Gastrocnemius medialis (tissue), 4 donors: ENCODE results near the gene TRIM67. TPM values are rescaled to one million over a fixed set of nuclear protein-coding genes. Genes with fewer than 3 reads are reported as not detected.

Experiments
- ATAC-seq, 2 donors: fragments of 150-250 bp; one replicate each; pipeline ENCODE4 v1.9.1; 2016
- DNase-seq, 2 donors: peaks; one replicate each; pipeline ENCODE4 v3.0.0-alpha.2; 2019
- H3K27ac ChIP-seq, 4 donors: fragments of 200-600 bp; sonication (generic); 1 replicate in 1 of 4; 2 replicates in 3 of 4; pipeline ENCODE4 v1.5.1; 2016 to 2018; ENCODE audit warnings: mild to moderate bottlenecking in 2 of 4, moderate library complexity in 1 of 4
- H3K27me3 ChIP-seq, 3 donors: fragments of 200-600 bp; sonication (generic) in 2 of 3; 1 replicate in 1 of 3; 2 replicates in 2 of 3; pipeline versions ENCODE4 v1.5.1 to v1.6.0; 2016 to 2019; ENCODE audit warnings: mild to moderate bottlenecking in 1 of 3, moderate library complexity in 1 of 3
- H3K36me3 ChIP-seq, 2 donors: fragments of 200-600 bp; sonication (generic) in 1 of 2; one replicate each; pipeline ENCODE4 v1.5.1; 2017 to 2018
- H3K4me1 ChIP-seq, 2 donors: fragments of 200-600 bp; sonication (generic) in 1 of 2; one replicate each; pipeline ENCODE4 v1.5.1; 2016 to 2017; ENCODE audit warnings: mild to moderate bottlenecking in 2 of 2
- H3K4me3 ChIP-seq, 4 donors: fragments of 200-600 bp; sonication (generic) in 3 of 4; 1 replicate in 1 of 4; 2 replicates in 3 of 4; pipeline ENCODE4 v1.5.1; 2016 to 2019; ENCODE audit warnings: mild to moderate bottlenecking in 2 of 4
- H3K9me3 ChIP-seq, 3 donors: fragments of 200-600 bp; sonication (generic) in 2 of 3; 1 replicate in 1 of 3; 2 replicates in 2 of 3; pipeline ENCODE4 v1.5.1; 2016 to 2019
- CTCF ChIP-seq, 5 experiments: fragments of 450-650 bp in 3 of 5; fragments of 200-600 bp in 2 of 5; sonication (generic) in 2 of 5; IDR thresholded peaks in 4 of 5; conservative IDR thresholded peaks in 1 of 5; 1 replicate in 4 of 5; 2 replicates in 1 of 5; pipeline ENCODE4 v1.5.1; 2016 to 2019; ENCODE audit warnings: antibody characterized with exemption in 5 of 5, mild to moderate bottlenecking in 3 of 5, moderate library complexity in 3 of 5
- POLR2A ChIP-seq, 2 donors: fragments of 450-650 bp; IDR thresholded peaks; one replicate each; pipeline ENCODE4 v1.6.1; 2017; ENCODE audit warnings: antibody characterized with exemption in 2 of 2, mild to moderate bottlenecking in 2 of 2, moderate library complexity in 2 of 2
- in situ Hi-C, 4 donors: fragments of 200-750 bp; cut with MboI; loops; one replicate each; pipeline versions ENCODE4 v1.15.0 to v1.8.0; 2017; ENCODE audit warnings: low sequenced_read_pairs in 4 of 4
- intact Hi-C: fragments of 100-400 bp; cut with DNase I; formaldehyde crosslinking; loops from one replicate; pipeline ENCODE4 v1.15.1; 2023; ENCODE audit warnings: low total_unique reads
- total RNA-seq, 4 donors: library from RNA; depleted of rRNA; stranded (reverse); fragments of >200 nt; gene quantifications; one replicate each; pipeline versions ENCODE4 v1.1.0 to v1.2.3, GENCODE V29; 2016

The TRIM67 gene
- total RNA-seq, 4 donors from 2014 or later: not detected

GRCh38 chr1:231134624-231135023, 27.2 kb upstream of the TRIM67 start:
- no peak for ATAC-seq
- intact Hi-C loops: no loop called here
- no peaks in the 10 kb centered on the region for H3K36me3 ChIP-seq
- TF ChIP-seq POLR2A (IDR thresholded peaks at IDR 0.05): no peak
- TF ChIP-seq CTCF (IDR thresholded peaks at IDR 0.05 in 4 of 5, conservative IDR thresholded peaks at IDR 0.05 in 1 of 5): no peak
- H3K27me3 ChIP-seq: no peaks in the 10 kb centered on the region
- no peak overlapping the region for H3K27ac ChIP-seq
- H3K9me3 ChIP-seq: no peaks in the 10 kb centered on the region
- H3K4me1 ChIP-seq: peaks cover 8 to 10% of the 10 kb centered on the region in 2 donors
- no peak for DNase-seq
- in situ Hi-C loops: no loop called here
- no peak overlapping the region for H3K4me3 ChIP-seq

GRCh38 chr1:231138236-231138635, 23.6 kb upstream of the TRIM67 start:
- Histone ChIP-seq H3K4me3 (no peak overlapping the region), H3K36me3 (no peaks in the 10 kb centered on the region), H3K27ac (no peak overlapping the region), H3K4me1 (peaks cover 16 to 19% of the 10 kb centered on the region in 2 donors), H3K27me3 (no peaks in the 10 kb centered on the region), H3K9me3 (no peaks in the 10 kb centered on the region)
- ATAC-seq (no peak), DNase-seq (no peak)
- in situ Hi-C loops: no loop called here
- TF ChIP-seq POLR2A (IDR thresholded peaks at IDR 0.05) (no peak), CTCF (IDR thresholded peaks at IDR 0.05 in 4 of 5, conservative IDR thresholded peaks at IDR 0.05 in 1 of 5) (no peak)
- intact Hi-C loops: no loop called here

- ATAC-seq (peak; percentile 89 to 93), DNase-seq (no peak)
- H3K4me3 ChIP-seq: no peak overlapping the region
- TF ChIP-seq CTCF (IDR thresholded peaks at IDR 0.05 in 4 of 5, conservative IDR thresholded peaks at IDR 0.05 in 1 of 5) (no peak), POLR2A (IDR thresholded peaks at IDR 0.05) (no peak)
- no peaks in the 10 kb centered on the region for H3K36me3 ChIP-seq
- H3K4me1 ChIP-seq: peaks cover 16 to 19% of the 10 kb centered on the region in 2 donors
- H3K27ac ChIP-seq: peak overlapping the region; percentile 6 to 40 (median 20)
- in situ Hi-C loops: no loop called here
- no peaks in the 10 kb centered on the region for H3K9me3 ChIP-seq
- no peaks in the 10 kb centered on the region for H3K27me3 ChIP-seq
- intact Hi-C loops: no loop called here
Observed at GRCh38 chr1:231139125-231139649, 22.7 kb upstream of the TRIM67 start.

DNA sequence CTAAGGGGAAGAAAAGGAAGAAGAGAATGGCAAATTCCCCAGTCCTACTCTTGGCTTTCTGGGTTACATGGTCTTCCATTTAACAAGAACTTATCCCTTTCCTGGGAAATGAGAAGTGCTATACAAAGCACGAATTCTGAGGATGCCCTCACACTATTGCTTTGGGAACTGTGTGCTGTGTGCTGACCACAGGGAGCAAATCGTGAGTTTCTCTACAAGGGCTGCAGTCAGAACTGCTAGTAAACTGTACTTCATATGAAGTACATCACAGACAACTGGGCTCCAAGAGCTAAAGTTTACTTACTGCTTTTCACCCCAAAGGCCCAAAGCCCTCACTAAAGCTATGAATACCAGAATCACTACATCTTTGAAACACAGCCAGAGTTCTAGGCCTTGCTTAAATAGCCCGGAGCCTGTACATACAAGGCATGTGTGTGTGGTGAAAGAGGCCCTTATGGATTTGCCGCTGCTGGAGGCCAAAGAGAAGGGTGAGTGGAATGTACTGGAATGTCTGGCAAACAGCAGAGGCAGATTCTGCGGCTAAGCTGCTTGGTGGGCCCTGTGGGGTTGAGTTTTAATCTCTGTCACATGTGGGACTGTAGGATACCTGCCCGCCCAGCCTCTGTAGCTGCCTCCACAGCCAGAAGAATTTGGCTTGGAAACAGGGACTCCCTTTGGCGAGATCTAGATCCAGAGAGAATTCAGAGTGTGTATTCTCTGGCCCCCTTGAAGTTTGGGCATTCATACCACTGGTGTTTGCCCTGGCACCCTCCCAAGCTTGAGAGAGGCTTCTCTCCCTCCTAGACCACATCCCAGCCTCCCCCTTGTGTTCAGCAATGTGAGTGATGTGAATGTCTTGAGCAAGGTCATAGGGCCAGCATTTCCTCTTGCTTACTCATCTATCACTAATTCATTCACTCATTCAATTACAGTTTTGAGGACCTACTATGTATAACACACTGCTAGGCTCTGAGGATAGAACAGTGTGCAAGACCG, 21.9 kb upstream of the TRIM67 start:
- H3K27me3 ChIP-seq: no peaks in the 10 kb centered on the region
- no peaks in the 10 kb centered on the region for H3K9me3 ChIP-seq
- TF ChIP-seq POLR2A (IDR thresholded peaks at IDR 0.05) (no peak), CTCF (IDR thresholded peaks at IDR 0.05 in 4 of 5, conservative IDR thresholded peaks at IDR 0.05 in 1 of 5) (no peak)
- peak overlapping the region; percentile 6 to 40 (median 18) for H3K27ac ChIP-seq
- H3K4me3 ChIP-seq: no peak overlapping the region
- in situ Hi-C loops: no loop called here
- ATAC-seq (no peak), DNase-seq (no peak)
- H3K4me1 ChIP-seq: peaks cover 16 to 19% of the 10 kb centered on the region in 2 donors
- H3K36me3 ChIP-seq: no peaks in the 10 kb centered on the region
- intact Hi-C loops: no loop called here
